Endothelial cell of umbilical vein (primary cell): Measurements from ENCODE around the gene PVR. TPM values are rescaled to one million over a fixed set of nuclear protein-coding genes. Genes with fewer than 3 reads are reported as not detected.

Source experiments
- BruUV-seq: library from RNA; stranded (reverse); fragments of 400-500 nt; replicated peaks from 2 replicates; lab custom pipeline; 2021; lab: Mats Ljungman, UMichigan
- CTCF ChIA-PET: fragments of 300-600, 350-600 bp; sonication (Branson Sonifier 250); formaldehyde crosslinking; loops from one replicate; lab custom pipeline; 2021; ENCODE audit warnings: antibody characterized with exemption, inconsistent platforms; lab: Charles Lee
- POLR2A ChIA-PET: fragments of 300-600, 350-600 bp; sonication (Branson Sonifier 250); formaldehyde crosslinking; loops from one replicate; lab custom pipeline; 2021; ENCODE audit warnings: antibody characterized with exemption, inconsistent platforms; lab: Charles Lee
- DNase-seq: peaks from one replicate; pipeline ENCODE4 v3.0.0-alpha.2; 2011; ENCODE audit warnings: low read depth, low spot score
- FAIRE-seq: peaks from 2 replicates; lab custom pipeline; 2011; peaks lifted over from hg19 to GRCh38; lab: Jason Lieb, UNC
- H2AFZ ChIP-seq: 2 replicates; pipeline ENCODE4 v1.6.0; 2012; ENCODE audit warnings: low read depth, low read length, control low read depth, inconsistent platforms
- H3K27ac ChIP-seq: 2 replicates; pipeline ENCODE4 v1.5.1; 2011; ENCODE audit warnings: low read depth, mild to moderate bottlenecking, control low read depth, low read length, moderate library complexity; ENCODE audit not compliant: insufficient read depth
- H3K27me3 ChIP-seq, 2 experiments: 2 replicates each; pipeline versions ENCODE4 v1.6.0 to v1.6.1; 2011; ENCODE audit warnings: low read length in 2 of 2, mixed read lengths in 1 of 2; ENCODE audit not compliant: control insufficient read depth in 2 of 2, insufficient read depth in 2 of 2
- H3K36me3 ChIP-seq, 2 experiments: 2 replicates in 1 of 2; 3 replicates in 1 of 2; pipeline ENCODE4 v1.5.1; 2011; ENCODE audit warnings: low read length in 2 of 2, mild to moderate bottlenecking in 1 of 2, moderate library complexity in 1 of 2; ENCODE audit not compliant: control insufficient read depth in 2 of 2, insufficient read depth in 2 of 2; ENCODE audit errors: extremely low read depth in 1 of 2
- H3K4me1 ChIP-seq: 3 replicates; pipeline ENCODE4 v1.5.1; 2011; ENCODE audit warnings: mild to moderate bottlenecking, low read length; ENCODE audit not compliant: control insufficient read depth, insufficient read depth; ENCODE audit errors: extremely low read depth
- H3K4me2 ChIP-seq: 2 replicates; pipeline ENCODE4 v1.6.1; 2011; ENCODE audit warnings: low read length, control low read depth, mixed read lengths; ENCODE audit not compliant: insufficient read depth
- H3K4me3 ChIP-seq, 3 experiments: fragments of 200-600 bp in 1 of 3; sonication (generic), shearing (Covaris generic) in 1 of 3; replicated peaks in 1 of 3; 2 replicates each; pipeline ENCODE4 v1.5.1; 2011 to 2016; ENCODE audit warnings: control low read depth in 3 of 3, low read length in 3 of 3, mild to moderate bottlenecking in 2 of 3, inconsistent platforms in 1 of 3, low read depth in 1 of 3, moderate library complexity in 1 of 3; ENCODE audit not compliant: insufficient read depth in 1 of 3
- H3K79me2 ChIP-seq: 2 replicates; pipeline ENCODE4 v1.6.0; 2012; ENCODE audit warnings: low read length, inconsistent platforms; ENCODE audit not compliant: control insufficient read depth, insufficient read depth
- H3K9ac ChIP-seq: replicated peaks from 2 replicates; pipeline ENCODE3; 2011; ENCODE audit warnings: low read length, control low read depth; ENCODE audit not compliant: insufficient read depth; ENCODE audit errors: extremely low read depth
- H3K9me1 ChIP-seq: replicated peaks from 3 replicates; pipeline ENCODE4 v1.6.0; 2011; ENCODE audit warnings: mild to moderate bottlenecking, low read length; ENCODE audit not compliant: control insufficient read depth, insufficient read depth; ENCODE audit errors: extremely low read depth
- H3K9me3 ChIP-seq: replicated peaks from 2 replicates; pipeline ENCODE4 v1.5.1; 2012; ENCODE audit warnings: low read length, inconsistent platforms; ENCODE audit not compliant: control insufficient read depth, insufficient read depth
- H4K20me1 ChIP-seq: replicated peaks from 2 replicates; pipeline ENCODE3; 2011; ENCODE audit warnings: mild to moderate bottlenecking, low read length; ENCODE audit not compliant: control insufficient read depth, insufficient read depth; ENCODE audit errors: extremely low read depth
- EZH2 ChIP-seq: IDR thresholded peaks from 2 replicates; pipeline ENCODE4 v1.6.1; 2012; ENCODE audit warnings: borderline replicate concordance, low read depth, mild to moderate bottlenecking, moderate library complexity, low read length, inconsistent platforms; ENCODE audit not compliant: severe bottlenecking
- FOS ChIP-seq: IDR thresholded peaks from 2 replicates; pipeline ENCODE4 v1.6.1; 2011; ENCODE audit warnings: mild to moderate bottlenecking, low read length, moderate library complexity, borderline replicate concordance; ENCODE audit not compliant: insufficient read depth
- GATA2 ChIP-seq: IDR thresholded peaks from 2 replicates; pipeline ENCODE4 v1.7.0; 2011; ENCODE audit warnings: low read depth, mild to moderate bottlenecking, moderate library complexity, mixed read lengths, low read length; ENCODE audit not compliant: insufficient read length, insufficient read depth
- JUN ChIP-seq: IDR thresholded peaks from 2 replicates; pipeline ENCODE4 v1.6.1; 2011; ENCODE audit warnings: borderline replicate concordance, low read depth; ENCODE audit not compliant: insufficient read length, insufficient read depth
- MYC ChIP-seq: IDR thresholded peaks from one replicate; pipeline ENCODE4 v1.6.1; 2011; ENCODE audit warnings: mild to moderate bottlenecking, low read depth, low read length
- POLR2A ChIP-seq: IDR thresholded peaks from 2 replicates; pipeline ENCODE4 v1.6.1; 2012; ENCODE audit warnings: low read depth, mild to moderate bottlenecking, control low read depth, low read length
- POLR2AphosphoS5 ChIP-seq: IDR thresholded peaks from 2 replicates; pipeline ENCODE4 v1.6.1; 2012; ENCODE audit warnings: low read depth, mild to moderate bottlenecking, control low read depth, low read length, moderate library complexity; ENCODE audit not compliant: insufficient read depth
- dilution Hi-C: fragments of 300-500 bp; cut with MboI; formaldehyde crosslinking; loops from one replicate; pipeline ENCODE4 v1.15.0; 2019; ENCODE audit warnings: low sequenced_read_pairs; ENCODE audit not compliant: extremely low pct_ligation_motif_present
- intact Hi-C: fragments of 100-400 bp; cut with micrococcal nuclease; formaldehyde crosslinking; loops from one replicate; pipeline ENCODE4 v1.10.0; 2022
- polyA plus RNA-seq, 4 experiments: library from polyadenylated mRNA; depleted of rRNA in 3 of 4; stranded (reverse) in 3 of 4; unstranded in 1 of 4; fragments of >200 nt; gene quantifications; 2 replicates each; pipeline versions ENCODE4 v1.2.1 to v1.2.3, GENCODE V29; 2011 to 2012; ENCODE audit warnings: missing spikeins in 1 of 4
- total RNA-seq: library from RNA; stranded (reverse); gene quantifications from 2 replicates; pipeline ENCODE4 v1.2.3, GENCODE V29; 2021
- TF ChIP-seq, protein P1 (sequence below), 2 donors: IDR thresholded peaks; 1 replicate in 1 of 2; 2 replicates in 1 of 2; pipeline ENCODE4 v1.5.1; 2011; ENCODE audit warnings: low read length in 2 of 2, mild to moderate bottlenecking in 2 of 2, moderate library complexity in 2 of 2, control low read depth in 1 of 2, inconsistent platforms in 1 of 2, low read depth in 1 of 2; ENCODE audit not compliant: insufficient read depth in 1 of 2; ENCODE audit errors: extremely low read depth in 1 of 2
- TF ChIP-seq, protein P2 (sequence below): IDR thresholded peaks from 2 replicates; pipeline ENCODE4 v1.6.1; 2011; ENCODE audit not compliant: insufficient read depth, insufficient read length

The PVR gene
- total and polyA plus RNA-seq, 2 donors (not counting 3 experiments of a cell fraction or from before 2014, with no cell fraction given), result 133 to 226 TPM

DNA sequence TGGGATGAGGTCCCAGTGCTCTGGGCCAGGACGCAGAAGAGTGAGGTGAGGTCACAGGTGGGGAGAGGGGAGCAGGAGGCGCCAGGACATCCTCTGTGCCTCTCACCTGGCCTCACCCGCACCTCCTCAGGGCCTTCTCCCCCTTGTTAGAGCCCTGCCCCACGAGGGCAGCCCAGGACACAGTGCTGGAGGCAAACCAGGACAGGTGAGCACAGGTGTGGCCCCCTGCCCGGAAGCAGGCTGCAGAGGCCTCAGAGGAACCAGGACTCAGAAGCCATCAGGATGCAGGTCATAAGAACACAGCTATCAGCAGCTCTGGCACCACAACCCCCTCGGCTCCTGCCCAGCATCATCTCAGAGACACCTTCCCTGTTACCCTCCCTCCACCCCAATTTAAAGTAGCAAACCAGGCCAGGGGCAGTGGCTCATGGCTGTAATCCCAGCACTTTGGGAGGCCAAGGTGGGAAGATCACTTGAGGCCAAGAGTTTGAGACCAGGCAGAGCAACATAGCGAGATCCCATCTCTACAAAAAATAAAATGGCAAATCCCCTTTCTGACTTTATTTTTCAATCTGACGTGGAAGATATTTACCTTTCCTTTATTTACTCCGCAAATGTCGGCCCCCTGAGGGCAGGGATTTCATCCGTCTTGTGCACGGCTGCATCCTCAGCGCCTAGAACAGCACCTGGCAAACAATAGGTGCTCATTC, 54.9 kb downstream of the PVR start, which contains the start of gene CEACAM16:
Gene CEACAM16, plus strand, starts transcription at position 660 of the 710 bp plus-strand sequence. CDS start 2,306 bp downstream, outside the sequence.
- no TSS peak for BruUV-seq
- no peaks in the 10 kb centered on the region for H3K9me1 ChIP-seq
- H3K4me3 ChIP-seq, result no peak within 1 kb of the TSS
- intact Hi-C loops, result no loop called here
- no peak within 1 kb of the TSS for H3K27ac ChIP-seq
- no peaks in the 10 kb centered on the region for H3K79me2 ChIP-seq
- H2AFZ ChIP-seq, result no peak within 1 kb of the TSS
- H3K9me3 ChIP-seq, result no peaks in the 10 kb centered on the region
- no peak for FAIRE-seq
- ChIA-PET POLR2A (no interaction called here), CTCF (no interaction called here)
- H3K27me3 ChIP-seq, result no peaks in the 10 kb centered on the region
- peaks cover 5% of the 10 kb centered on the region for H3K4me1 ChIP-seq
- no peak within 1 kb of the TSS for H3K4me2 ChIP-seq
- dilution Hi-C loops, result no loop called here
- H3K36me3 ChIP-seq, result no peaks in the 10 kb centered on the region
- DNase-seq, result no peak
- H4K20me1 ChIP-seq, result no peaks in the 10 kb centered on the region
- no peak for TF ChIP-seq EZH2
- TF ChIP-seq, protein P1, sequence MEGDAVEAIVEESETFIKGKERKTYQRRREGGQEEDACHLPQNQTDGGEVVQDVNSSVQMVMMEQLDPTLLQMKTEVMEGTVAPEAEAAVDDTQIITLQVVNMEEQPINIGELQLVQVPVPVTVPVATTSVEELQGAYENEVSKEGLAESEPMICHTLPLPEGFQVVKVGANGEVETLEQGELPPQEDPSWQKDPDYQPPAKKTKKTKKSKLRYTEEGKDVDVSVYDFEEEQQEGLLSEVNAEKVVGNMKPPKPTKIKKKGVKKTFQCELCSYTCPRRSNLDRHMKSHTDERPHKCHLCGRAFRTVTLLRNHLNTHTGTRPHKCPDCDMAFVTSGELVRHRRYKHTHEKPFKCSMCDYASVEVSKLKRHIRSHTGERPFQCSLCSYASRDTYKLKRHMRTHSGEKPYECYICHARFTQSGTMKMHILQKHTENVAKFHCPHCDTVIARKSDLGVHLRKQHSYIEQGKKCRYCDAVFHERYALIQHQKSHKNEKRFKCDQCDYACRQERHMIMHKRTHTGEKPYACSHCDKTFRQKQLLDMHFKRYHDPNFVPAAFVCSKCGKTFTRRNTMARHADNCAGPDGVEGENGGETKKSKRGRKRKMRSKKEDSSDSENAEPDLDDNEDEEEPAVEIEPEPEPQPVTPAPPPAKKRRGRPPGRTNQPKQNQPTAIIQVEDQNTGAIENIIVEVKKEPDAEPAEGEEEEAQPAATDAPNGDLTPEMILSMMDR (IDR thresholded peaks at IDR 0.05; ENCODE audit: extremely low read depth in 1 of 2, insufficient read depth in 1 of 2, low read depth in 1 of 2, low read length in 2 of 2), result no peak
- TF ChIP-seq, protein P2, sequence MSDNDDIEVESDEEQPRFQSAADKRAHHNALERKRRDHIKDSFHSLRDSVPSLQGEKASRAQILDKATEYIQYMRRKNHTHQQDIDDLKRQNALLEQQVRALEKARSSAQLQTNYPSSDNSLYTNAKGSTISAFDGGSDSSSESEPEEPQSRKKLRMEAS, result no peak
- TF ChIP-seq MYC, result no peak
- TF ChIP-seq JUN, result no peak
- TF ChIP-seq POLR2AphosphoS5, result no peak
- no peak for TF ChIP-seq GATA2
- TF ChIP-seq FOS, result no peak
- no peak for TF ChIP-seq POLR2A
- no peak within 1 kb of the TSS for H3K9ac ChIP-seq
